ENCODE data around the gene KDM4C. TPM values are rescaled to one million over a fixed set of nuclear protein-coding genes. Genes with fewer than 3 reads are reported as not detected.

Gene KDM4C
- total RNA-seq, 1 donor from 2014 or later, result 39.8 TPM

DNA sequence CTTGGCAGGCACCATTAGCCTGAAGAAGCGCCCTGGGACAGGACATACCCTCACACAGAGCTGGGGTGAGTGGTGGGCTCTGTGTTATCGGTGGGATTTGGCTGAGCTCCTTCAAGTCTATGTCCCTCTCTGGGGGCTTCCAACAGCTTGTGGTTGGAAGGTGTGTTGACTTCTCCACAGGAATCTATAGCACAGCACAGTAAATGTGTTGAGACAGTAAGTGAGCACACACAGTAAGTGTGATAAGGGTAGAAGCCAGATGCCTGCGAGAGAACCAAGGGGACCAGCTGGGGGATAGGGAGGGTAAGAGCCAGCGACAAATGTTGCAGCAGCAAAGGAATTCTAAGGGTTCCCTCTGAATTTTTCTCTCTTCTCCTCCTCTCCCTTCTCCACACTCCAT lies 448.0 kb downstream of the KDM4C start:
- Histone ChIP-seq H3K4me1 (no peaks in the 10 kb centered on the region), H3K9me3 (no peaks in the 10 kb centered on the region), H3K27ac (no peak overlapping the region), H3K4me3 (no peak overlapping the region), H3K36me3 (no peaks in the 10 kb centered on the region), H3K27me3 (ENCODE audit: low read depth) (no peaks in the 10 kb centered on the region)
- DNase-seq (no peak), ATAC-seq (no peak)
- TF ChIP-seq, protein P1, sequence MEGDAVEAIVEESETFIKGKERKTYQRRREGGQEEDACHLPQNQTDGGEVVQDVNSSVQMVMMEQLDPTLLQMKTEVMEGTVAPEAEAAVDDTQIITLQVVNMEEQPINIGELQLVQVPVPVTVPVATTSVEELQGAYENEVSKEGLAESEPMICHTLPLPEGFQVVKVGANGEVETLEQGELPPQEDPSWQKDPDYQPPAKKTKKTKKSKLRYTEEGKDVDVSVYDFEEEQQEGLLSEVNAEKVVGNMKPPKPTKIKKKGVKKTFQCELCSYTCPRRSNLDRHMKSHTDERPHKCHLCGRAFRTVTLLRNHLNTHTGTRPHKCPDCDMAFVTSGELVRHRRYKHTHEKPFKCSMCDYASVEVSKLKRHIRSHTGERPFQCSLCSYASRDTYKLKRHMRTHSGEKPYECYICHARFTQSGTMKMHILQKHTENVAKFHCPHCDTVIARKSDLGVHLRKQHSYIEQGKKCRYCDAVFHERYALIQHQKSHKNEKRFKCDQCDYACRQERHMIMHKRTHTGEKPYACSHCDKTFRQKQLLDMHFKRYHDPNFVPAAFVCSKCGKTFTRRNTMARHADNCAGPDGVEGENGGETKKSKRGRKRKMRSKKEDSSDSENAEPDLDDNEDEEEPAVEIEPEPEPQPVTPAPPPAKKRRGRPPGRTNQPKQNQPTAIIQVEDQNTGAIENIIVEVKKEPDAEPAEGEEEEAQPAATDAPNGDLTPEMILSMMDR (IDR thresholded peaks at IDR 0.05), result no peak
- intact Hi-C loops (cut with DNase I), result no loop called here

DNA sequence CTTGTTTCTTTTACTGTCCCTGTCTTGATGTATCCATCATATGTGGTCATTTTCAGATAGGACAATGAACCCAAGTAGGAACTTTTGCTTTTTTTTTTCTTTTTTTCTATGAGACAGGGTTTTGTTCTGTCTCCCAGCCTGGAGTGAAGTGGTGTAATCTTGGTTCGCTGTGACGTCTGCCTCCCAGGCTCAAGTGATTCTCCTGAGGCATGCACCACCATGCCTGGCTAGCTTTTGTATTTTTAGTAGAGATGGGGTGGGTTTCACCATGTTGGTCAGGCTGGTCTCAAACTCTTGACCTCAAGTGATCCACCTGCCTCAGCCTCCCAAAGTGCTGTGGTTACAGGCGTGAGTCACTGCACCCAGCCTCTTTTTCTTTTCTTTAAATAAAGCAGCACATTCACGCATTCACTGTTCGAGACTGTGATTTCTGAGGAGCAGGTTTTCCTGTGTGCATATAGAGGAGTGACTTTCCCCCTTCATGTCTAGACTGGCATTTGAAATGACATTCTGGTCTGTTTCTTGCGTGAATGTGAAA lies 448.5 kb downstream of the KDM4C start:
- Histone ChIP-seq H3K27me3 (ENCODE audit: low read depth) (no peaks in the 10 kb centered on the region), H3K27ac (no peak overlapping the region), H3K4me1 (no peaks in the 10 kb centered on the region), H3K4me3 (no peak overlapping the region), H3K36me3 (no peaks in the 10 kb centered on the region), H3K9me3 (no peaks in the 10 kb centered on the region)
- TF ChIP-seq, protein P1 (IDR thresholded peaks at IDR 0.05), result no peak
- no peak for DNase-seq
- intact Hi-C loops (cut with DNase I), result no loop called here
- ATAC-seq, result no peak

DNA sequence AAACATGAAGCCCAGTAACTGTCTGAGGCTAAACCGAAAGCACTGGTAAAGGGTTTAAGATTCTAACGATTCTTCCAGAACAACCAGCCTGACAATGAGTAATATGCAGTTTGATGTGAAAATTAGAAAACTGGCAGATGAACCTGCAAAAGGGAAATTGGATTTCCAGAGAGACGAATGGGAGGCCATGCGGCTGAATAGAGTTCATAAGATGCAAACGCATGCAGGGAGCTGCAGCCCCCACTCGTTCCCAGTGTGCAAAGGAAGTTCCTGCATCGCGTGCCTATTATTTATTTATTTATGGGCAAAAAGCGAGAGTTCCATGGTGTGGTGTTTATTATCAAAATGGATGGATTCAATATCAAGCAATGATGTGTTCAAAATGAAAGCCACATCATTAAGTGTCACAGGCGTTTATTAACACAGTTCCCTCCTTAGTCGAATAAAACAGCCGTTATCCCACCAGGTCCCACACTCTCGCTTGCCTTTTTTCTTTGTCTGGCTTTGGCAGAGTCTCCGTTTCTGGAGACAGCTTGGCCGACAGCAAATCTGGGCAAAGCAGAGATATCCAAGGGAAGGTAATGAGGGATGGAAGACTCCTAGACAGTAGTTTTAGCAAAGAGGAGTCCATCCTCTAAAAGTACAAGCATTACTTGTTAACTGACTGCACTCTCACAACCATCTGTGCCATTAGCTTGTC lies 451.4 kb downstream of the KDM4C start:
- Histone ChIP-seq H3K36me3 (no peaks in the 10 kb centered on the region), H3K27ac (no peak overlapping the region), H3K27me3 (ENCODE audit: low read depth) (no peaks in the 10 kb centered on the region), H3K9me3 (no peaks in the 10 kb centered on the region), H3K4me1 (no peaks in the 10 kb centered on the region), H3K4me3 (peak overlapping the region; percentile 31)
- DNase-seq (no peak), ATAC-seq (no peak)
- intact Hi-C loops (cut with DNase I), result no loop called here
- TF ChIP-seq, protein P1 (IDR thresholded peaks at IDR 0.05), result no peak

DNA sequence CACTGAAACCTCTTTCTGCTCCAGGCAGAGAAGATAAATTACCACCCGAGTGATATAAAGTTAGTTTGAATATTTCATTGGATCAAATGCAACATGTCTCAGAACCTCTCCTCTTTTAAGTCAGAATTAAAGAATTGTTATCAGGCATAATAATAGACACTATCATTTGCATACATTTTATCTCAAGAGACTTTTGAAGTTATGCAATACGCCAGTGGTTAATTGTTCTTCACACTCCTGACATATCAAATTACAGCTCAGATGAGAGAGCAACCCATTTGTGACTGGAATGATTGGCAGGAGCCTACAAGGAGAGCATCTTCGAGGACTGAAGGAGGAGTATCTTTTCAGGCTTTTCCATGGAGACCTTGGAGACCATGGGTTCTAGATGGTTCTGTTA lies 452.2 kb downstream of the KDM4C start:
- H3K27me3 ChIP-seq (ENCODE audit: low read depth), result no peaks in the 10 kb centered on the region

DNA sequence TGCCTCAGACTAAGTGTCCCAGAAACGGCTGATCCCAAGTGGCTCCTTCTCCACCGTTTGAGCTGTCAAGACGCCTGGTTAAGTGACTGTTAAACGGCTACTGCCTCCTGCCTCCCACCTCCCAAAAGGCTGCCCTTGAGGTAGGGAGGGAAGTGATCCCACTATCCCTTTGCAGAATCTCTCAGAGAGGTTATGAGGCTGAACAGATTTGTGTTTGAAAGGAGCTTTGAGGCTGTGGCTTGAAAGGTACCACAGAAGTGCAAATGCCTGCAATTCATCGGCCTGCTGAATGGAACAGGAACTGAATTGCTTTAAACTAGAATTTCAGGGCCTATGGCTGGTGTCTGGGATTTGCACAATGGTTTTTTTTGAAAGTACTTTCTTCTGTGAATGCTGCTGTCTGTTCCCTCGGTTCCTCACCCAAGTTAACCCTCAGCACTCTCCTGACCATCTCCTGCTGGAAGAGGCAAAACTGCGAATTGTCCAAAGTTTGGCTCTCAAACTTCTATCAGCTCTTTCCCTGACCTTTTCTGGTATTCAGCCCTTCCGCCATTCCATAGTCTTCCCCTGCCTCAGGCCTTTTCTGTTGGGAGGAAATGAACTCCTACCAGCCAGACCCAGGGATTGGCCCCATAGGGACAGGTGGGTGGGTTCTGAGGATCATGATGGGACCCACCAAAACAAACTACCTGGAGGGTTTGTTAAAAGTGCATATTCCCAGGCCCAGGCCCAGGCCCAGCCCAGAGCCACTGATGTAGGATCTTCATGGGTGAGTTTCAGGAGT lies 453.3 kb downstream of the KDM4C start:
- Histone ChIP-seq H3K4me1 (no peaks in the 10 kb centered on the region), H3K9me3 (no peaks in the 10 kb centered on the region), H3K36me3 (no peaks in the 10 kb centered on the region), H3K4me3 (no peak overlapping the region), H3K27me3 (ENCODE audit: low read depth) (no peaks in the 10 kb centered on the region), H3K27ac (no peak overlapping the region)
- TF ChIP-seq, protein P1 (IDR thresholded peaks at IDR 0.05), result no peak
- ATAC-seq, result no peak
- intact Hi-C loops (cut with DNase I), result no loop called here
- no peak for DNase-seq

More for the DNA sequence above, 452.2 kb downstream of the KDM4C start:
- no peak for ATAC-seq
- DNase-seq, result no peak
- Histone ChIP-seq H3K4me1 (no peaks in the 10 kb centered on the region), H3K4me3 (no peak overlapping the region), H3K9me3 (no peaks in the 10 kb centered on the region), H3K27ac (no peak overlapping the region), H3K36me3 (no peaks in the 10 kb centered on the region)
- intact Hi-C loops (cut with DNase I), result no loop called here
- TF ChIP-seq, protein P1 (IDR thresholded peaks at IDR 0.05), result no peak
